Neuronal stem cell (in vitro differentiated cells): ENCODE results near the gene PDE4B.

Source experiments
- DNase-seq: peaks from one replicate; pipeline ENCODE4 v3.0.0-alpha.2; 2013; ENCODE audit warnings: low spot score
- H2AFZ ChIP-seq: one replicate; pipeline ENCODE4 v1.6.1; 2013; ENCODE audit warnings: mild to moderate bottlenecking, low read length, inconsistent platforms
- H2AK5ac ChIP-seq: 2 replicates; pipeline ENCODE4 v1.6.1; 2013; ENCODE audit warnings: low read depth, mild to moderate bottlenecking, inconsistent platforms, low read length, moderate library complexity, mixed read lengths
- H2BK120ac ChIP-seq: 2 replicates; pipeline ENCODE4 v1.6.1; 2013; ENCODE audit warnings: low read depth, mild to moderate bottlenecking, inconsistent platforms, low read length, moderate library complexity, mixed read lengths
- H2BK12ac ChIP-seq: one replicate; pipeline ENCODE4 v1.6.1; 2013; ENCODE audit warnings: low read length, inconsistent platforms
- H2BK15ac ChIP-seq: 2 replicates; pipeline ENCODE4 v1.6.1; 2013; ENCODE audit warnings: mild to moderate bottlenecking, low read length, inconsistent platforms, mixed read lengths
- H2BK5ac ChIP-seq: one replicate; pipeline ENCODE4 v1.6.1; 2013; ENCODE audit warnings: inconsistent platforms, mild to moderate bottlenecking, low read length, moderate library complexity
- H3K14ac ChIP-seq: one replicate; pipeline ENCODE4 v1.6.1; 2013; ENCODE audit warnings: low read length, inconsistent platforms
- H3K18ac ChIP-seq: 2 replicates; pipeline ENCODE4 v1.6.1; 2013; ENCODE audit warnings: low read length, inconsistent platforms
- H3K23ac ChIP-seq: 2 replicates; pipeline ENCODE4 v1.6.1; 2013; ENCODE audit warnings: low read depth, mild to moderate bottlenecking, mixed read lengths, low read length, inconsistent platforms; ENCODE audit not compliant: poor library complexity
- H3K27ac ChIP-seq: replicated peaks from 3 replicates; pipeline ENCODE4 v1.5.1; 2013; ENCODE audit warnings: low read length, inconsistent platforms
- H3K27me3 ChIP-seq, 3 experiments: 2 replicates each; pipeline ENCODE4 v1.6.1; 2013; ENCODE audit warnings: low read length in 3 of 3, mild to moderate bottlenecking in 2 of 3, inconsistent platforms in 1 of 3, low read depth in 1 of 3, mixed read lengths in 1 of 3, moderate library complexity in 1 of 3; ENCODE audit not compliant: control insufficient read depth in 3 of 3, insufficient read depth in 3 of 3
- H3K36me3 ChIP-seq, 2 donors: replicated peaks in 1 of 2; 2 replicates each; pipeline ENCODE4 v1.6.1; 2013; ENCODE audit warnings: low read length in 2 of 2; ENCODE audit not compliant: control insufficient read depth in 2 of 2, insufficient read depth in 2 of 2
- H3K4ac ChIP-seq: 2 replicates; pipeline ENCODE4 v1.6.1; 2013; ENCODE audit warnings: inconsistent platforms, mild to moderate bottlenecking, low read length, moderate library complexity
- H3K4me1 ChIP-seq, 2 donors: 1 replicate in 1 of 2; 2 replicates in 1 of 2; pipeline ENCODE4 v1.6.1; 2013; ENCODE audit warnings: low read length in 2 of 2, low read depth in 1 of 2; ENCODE audit not compliant: control insufficient read depth in 2 of 2, insufficient read depth in 1 of 2
- H3K4me2 ChIP-seq: one replicate; pipeline ENCODE4 v1.6.1; 2013; ENCODE audit warnings: mild to moderate bottlenecking, low read length, inconsistent platforms; ENCODE audit not compliant: insufficient read depth, poor library complexity, severe bottlenecking
- H3K4me3 ChIP-seq, 2 donors: 2 replicates each; pipeline ENCODE4 v1.5.1; 2013; ENCODE audit warnings: low read length in 2 of 2, mild to moderate bottlenecking in 2 of 2, inconsistent platforms in 1 of 2, moderate library complexity in 1 of 2
- H3K79me1 ChIP-seq: one replicate; pipeline ENCODE4 v1.6.1; 2013; ENCODE audit warnings: low read depth, mild to moderate bottlenecking, inconsistent platforms, low read length, moderate library complexity
- H3K9ac ChIP-seq: one replicate; pipeline ENCODE4 v1.6.1; 2013; ENCODE audit warnings: mild to moderate bottlenecking, low read depth, low read length, inconsistent platforms; ENCODE audit not compliant: poor library complexity
- H3K9me3 ChIP-seq, 2 donors: replicated peaks in 1 of 2; 2 replicates each; pipeline versions ENCODE3 to v1.6.1; 2013; ENCODE audit warnings: low read length in 2 of 2, mild to moderate bottlenecking in 2 of 2, inconsistent platforms in 1 of 2, low read depth in 1 of 2, mixed read lengths in 1 of 2, moderate library complexity in 1 of 2; ENCODE audit not compliant: control insufficient read depth in 2 of 2, insufficient read depth in 1 of 2
- H4K8ac ChIP-seq: one replicate; pipeline ENCODE4 v1.6.1; 2013; ENCODE audit warnings: low read depth, mild to moderate bottlenecking, inconsistent platforms, low read length, moderate library complexity
- H4K91ac ChIP-seq: one replicate; pipeline ENCODE4 v1.6.1; 2013; ENCODE audit warnings: low read length, low read depth, mild to moderate bottlenecking, inconsistent platforms; ENCODE audit not compliant: poor library complexity
- WGBS, 2 donors: extraction: QIAGEN DNeasy Blood & Tissue Kit; methylation state at CpG; one replicate each; pipeline ENCODE4 v1.1.7; 2013; ENCODE audit warnings: missing lambda C conversion rate in 2 of 2, mixed read lengths in 1 of 2; ENCODE audit not compliant: insufficient read length in 2 of 2, insufficient replicate concordance in 1 of 2; ENCODE audit errors: extremely low coverage in 2 of 2; 5-methylcytosine and 5-hydroxymethylcytosine counted together

The PDE4B gene

DNA sequence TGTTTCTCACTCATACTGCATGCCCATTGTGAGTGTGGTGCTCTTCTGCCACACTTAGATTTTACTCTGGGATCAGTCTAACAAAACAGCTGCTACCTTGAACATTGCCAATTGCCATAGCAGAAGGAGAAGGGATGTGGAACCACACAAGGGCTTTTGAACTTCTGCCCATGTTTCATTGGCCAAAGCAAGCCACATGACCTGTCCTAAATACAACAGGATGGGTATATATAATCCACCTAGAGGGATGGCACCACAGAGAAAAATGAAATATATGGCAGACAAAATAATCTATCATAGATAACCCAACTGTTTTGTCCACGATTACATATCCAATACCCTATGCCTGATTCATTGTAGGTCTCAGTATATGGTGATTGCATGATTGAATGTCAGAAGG, 26.3 kb downstream of the PDE4B start:
- no peaks in the 10 kb centered on the region for H3K79me1 ChIP-seq
- no peaks in the 10 kb centered on the region for H3K36me3 ChIP-seq
- H3K27ac ChIP-seq, result no peak overlapping the region
- no peak overlapping the region for H4K91ac ChIP-seq
- no peak overlapping the region for H2BK120ac ChIP-seq
- no peak overlapping the region for H4K8ac ChIP-seq
- no peak overlapping the region for H3K9ac ChIP-seq
- H3K27me3 ChIP-seq, result no peaks in the 10 kb centered on the region
- no peak overlapping the region for H3K4me2 ChIP-seq
- no peak overlapping the region for H2BK5ac ChIP-seq
- H3K23ac ChIP-seq, result no peak overlapping the region
- no peak overlapping the region for H3K14ac ChIP-seq
- H3K9me3 ChIP-seq, result no peaks in the 10 kb centered on the region
- no peak overlapping the region for H2BK12ac ChIP-seq
- no peak for DNase-seq
- no CpG with 5 or more reads among the region's 1 CpG for WGBS, 2 donors
- H2AFZ ChIP-seq, result no peak overlapping the region
- no peak overlapping the region for H3K4ac ChIP-seq
- no peak overlapping the region for H2BK15ac ChIP-seq
- no peaks in the 10 kb centered on the region for H3K4me1 ChIP-seq
- H3K18ac ChIP-seq, result no peak overlapping the region
- no peak overlapping the region for H2AK5ac ChIP-seq
- H3K4me3 ChIP-seq, result no peak overlapping the region

DNA sequence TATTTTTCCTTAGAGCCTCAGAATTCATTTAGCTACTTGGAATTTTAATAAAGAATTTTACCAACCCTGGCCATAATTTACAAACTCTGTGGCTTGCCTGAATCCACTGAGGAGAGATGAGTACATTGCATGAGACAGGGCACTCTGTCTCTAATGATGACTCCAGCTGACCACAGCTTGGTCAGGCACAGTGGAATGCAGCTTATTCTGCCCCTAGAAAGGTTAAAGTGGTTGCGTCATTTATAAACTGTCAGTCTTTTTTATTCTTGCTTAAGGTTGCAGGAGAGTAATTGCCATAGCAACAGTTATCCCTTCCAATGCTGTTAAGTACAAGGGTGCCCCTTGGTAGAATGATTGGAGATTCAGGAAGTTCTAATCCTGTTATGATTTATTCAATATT, 28.3 kb downstream of the PDE4B start:
- Histone ChIP-seq H4K91ac (no peak overlapping the region), H3K23ac (no peak overlapping the region), H3K27ac (no peak overlapping the region), H2BK120ac (no peak overlapping the region), H2AK5ac (no peak overlapping the region), H3K27me3 (no peaks in the 10 kb centered on the region), H3K9ac (no peak overlapping the region), H2BK12ac (no peak overlapping the region), H2AFZ (no peak overlapping the region), H2BK5ac (no peak overlapping the region), H3K4me3 (no peak overlapping the region), H3K18ac (no peak overlapping the region), H3K79me1 (no peaks in the 10 kb centered on the region), H3K4ac (no peak overlapping the region), H4K8ac (no peak overlapping the region), H3K36me3 (no peaks in the 10 kb centered on the region), H3K4me1 (no peaks in the 10 kb centered on the region), H2BK15ac (no peak overlapping the region), H3K4me2 (no peak overlapping the region), H3K9me3 (no peaks in the 10 kb centered on the region), H3K14ac (no peak overlapping the region)
- DNase-seq, result no peak
- no CpG with 5 or more reads among the region's 1 CpG for WGBS, 2 donors

DNA sequence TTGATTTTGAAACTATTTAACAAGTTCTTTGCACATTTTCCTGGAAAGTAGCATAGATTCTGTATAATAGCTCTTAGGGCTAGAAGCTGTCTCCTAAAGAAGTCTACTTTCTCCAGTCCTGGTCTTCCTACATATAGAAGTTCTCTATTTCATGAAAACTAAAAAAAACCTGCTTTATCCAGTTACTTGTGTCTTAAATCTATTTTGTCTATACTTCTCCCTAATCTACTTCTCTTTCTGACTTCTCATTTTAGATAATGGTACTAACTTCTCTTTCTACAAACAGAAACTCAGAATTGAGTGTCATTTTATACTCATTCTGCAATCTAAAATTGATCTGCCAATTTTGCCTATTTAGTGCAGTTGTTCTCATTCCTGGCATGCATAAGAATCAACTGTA, 28.7 kb downstream of the PDE4B start:
- H3K4ac ChIP-seq, result no peak overlapping the region
- H3K36me3 ChIP-seq, result no peaks in the 10 kb centered on the region
- H3K4me2 ChIP-seq, result no peak overlapping the region
- H2AK5ac ChIP-seq, result no peak overlapping the region
- H3K23ac ChIP-seq, result no peak overlapping the region
- H3K9ac ChIP-seq, result no peak overlapping the region
- no peaks in the 10 kb centered on the region for H3K79me1 ChIP-seq
- no peak overlapping the region for H2BK5ac ChIP-seq
- H3K4me3 ChIP-seq, result no peak overlapping the region
- H3K27me3 ChIP-seq, result no peaks in the 10 kb centered on the region
- H3K4me1 ChIP-seq, result no peaks in the 10 kb centered on the region
- no peak overlapping the region for H2BK12ac ChIP-seq
- H2AFZ ChIP-seq, result no peak overlapping the region
- no peak overlapping the region for H3K14ac ChIP-seq
- no peak overlapping the region for H3K18ac ChIP-seq
- no peaks in the 10 kb centered on the region for H3K9me3 ChIP-seq
- H2BK15ac ChIP-seq, result no peak overlapping the region
- no peak overlapping the region for H4K8ac ChIP-seq
- no peak overlapping the region for H4K91ac ChIP-seq
- H3K27ac ChIP-seq, result no peak overlapping the region
- no peak for DNase-seq
- no peak overlapping the region for H2BK120ac ChIP-seq

DNA sequence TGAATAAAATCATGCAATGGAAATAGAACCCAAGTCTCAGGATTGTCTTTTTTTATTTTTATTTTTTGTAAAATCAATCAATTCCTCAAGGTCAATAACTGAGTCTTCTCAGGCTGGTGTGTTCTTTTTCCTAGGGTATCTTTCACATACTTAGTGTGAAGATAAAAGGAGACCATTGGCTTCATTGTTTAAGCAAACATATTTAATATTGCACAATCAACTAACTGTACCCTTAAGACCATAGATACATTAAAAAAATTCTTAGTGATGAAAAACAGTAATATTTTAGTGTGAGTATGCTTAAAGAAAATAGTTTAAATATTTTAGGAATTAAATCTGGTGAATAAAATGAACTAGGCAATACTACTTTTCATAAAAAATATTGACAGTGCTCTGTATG, 31.4 kb downstream of the PDE4B start:
- no peak overlapping the region for H4K91ac ChIP-seq
- no peak overlapping the region for H4K8ac ChIP-seq
- no peak overlapping the region for H2AFZ ChIP-seq
- no peak overlapping the region for H3K4me3 ChIP-seq
- DNase-seq, result no peak
- H3K9ac ChIP-seq, result no peak overlapping the region
- H3K4me1 ChIP-seq, result no peaks in the 10 kb centered on the region
- H3K79me1 ChIP-seq, result no peaks in the 10 kb centered on the region
- no peak overlapping the region for H2BK12ac ChIP-seq
- H3K14ac ChIP-seq, result no peak overlapping the region
- H3K27me3 ChIP-seq, result no peaks in the 10 kb centered on the region
- no peak overlapping the region for H3K4me2 ChIP-seq
- no peaks in the 10 kb centered on the region for H3K36me3 ChIP-seq
- H3K9me3 ChIP-seq, result no peaks in the 10 kb centered on the region
- no peak overlapping the region for H2AK5ac ChIP-seq
- no peak overlapping the region for H3K18ac ChIP-seq
- no peak overlapping the region for H3K27ac ChIP-seq
- no peak overlapping the region for H2BK5ac ChIP-seq
- H2BK15ac ChIP-seq, result no peak overlapping the region
- H2BK120ac ChIP-seq, result no peak overlapping the region
- H3K23ac ChIP-seq, result no peak overlapping the region
- H3K4ac ChIP-seq, result no peak overlapping the region
